NCI-H748 (cell line): ENCODE measurements around the gene CHKA.

Source experiments
- DNase-seq: peaks from one replicate; lab custom pipeline; 2025; ENCODE audit not compliant: unreplicated experiment; lab: John Stamatoyannopoulos, UW

Gene CHKA

DNA sequence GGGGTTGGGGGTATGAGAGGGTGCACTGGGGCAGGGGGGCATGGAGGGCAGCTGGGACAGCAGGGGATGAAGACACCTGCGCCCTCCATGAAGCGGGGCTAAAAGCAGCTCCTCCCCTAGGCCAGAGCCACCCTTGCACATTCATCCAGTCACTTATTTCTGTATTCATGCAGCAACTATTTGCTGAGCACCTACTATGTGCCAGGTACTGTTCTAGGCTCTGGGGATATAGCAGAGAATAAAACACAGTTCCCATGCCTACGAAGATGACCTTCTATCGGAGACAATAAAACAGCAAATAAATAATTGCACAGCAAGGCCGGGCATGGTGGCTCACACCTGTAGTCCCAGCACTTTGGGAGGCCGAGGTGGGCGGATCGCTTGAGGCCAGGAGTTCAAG is 105.7 kb downstream of the CHKA start:
- no peak for DNase-seq

DNA sequence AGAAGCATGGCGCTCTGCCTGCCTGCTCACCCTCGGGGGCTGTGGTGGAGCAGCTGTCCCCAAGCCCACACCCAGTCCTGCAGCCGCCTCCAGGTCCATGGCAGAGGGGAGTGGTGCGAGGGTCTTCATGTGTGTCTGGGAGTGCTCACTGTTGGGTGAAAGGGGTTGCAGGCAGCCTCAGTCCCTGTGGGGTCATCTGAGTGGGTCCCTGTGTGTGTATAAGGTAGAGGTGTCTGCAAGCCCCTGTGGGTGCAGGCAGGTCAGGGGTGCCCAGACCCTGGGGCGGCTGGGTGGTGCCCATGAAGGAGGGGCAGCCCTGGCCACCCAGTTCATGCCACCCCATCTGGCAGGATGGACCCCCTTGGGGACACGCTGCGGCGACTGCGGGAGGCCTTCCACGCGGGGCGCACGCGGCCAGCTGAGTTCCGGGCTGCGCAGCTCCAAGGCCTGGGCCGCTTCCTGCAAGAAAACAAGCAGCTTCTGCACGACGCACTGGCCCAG is 106.2 kb downstream of the CHKA start:
- DNase-seq, result no peak

DNA sequence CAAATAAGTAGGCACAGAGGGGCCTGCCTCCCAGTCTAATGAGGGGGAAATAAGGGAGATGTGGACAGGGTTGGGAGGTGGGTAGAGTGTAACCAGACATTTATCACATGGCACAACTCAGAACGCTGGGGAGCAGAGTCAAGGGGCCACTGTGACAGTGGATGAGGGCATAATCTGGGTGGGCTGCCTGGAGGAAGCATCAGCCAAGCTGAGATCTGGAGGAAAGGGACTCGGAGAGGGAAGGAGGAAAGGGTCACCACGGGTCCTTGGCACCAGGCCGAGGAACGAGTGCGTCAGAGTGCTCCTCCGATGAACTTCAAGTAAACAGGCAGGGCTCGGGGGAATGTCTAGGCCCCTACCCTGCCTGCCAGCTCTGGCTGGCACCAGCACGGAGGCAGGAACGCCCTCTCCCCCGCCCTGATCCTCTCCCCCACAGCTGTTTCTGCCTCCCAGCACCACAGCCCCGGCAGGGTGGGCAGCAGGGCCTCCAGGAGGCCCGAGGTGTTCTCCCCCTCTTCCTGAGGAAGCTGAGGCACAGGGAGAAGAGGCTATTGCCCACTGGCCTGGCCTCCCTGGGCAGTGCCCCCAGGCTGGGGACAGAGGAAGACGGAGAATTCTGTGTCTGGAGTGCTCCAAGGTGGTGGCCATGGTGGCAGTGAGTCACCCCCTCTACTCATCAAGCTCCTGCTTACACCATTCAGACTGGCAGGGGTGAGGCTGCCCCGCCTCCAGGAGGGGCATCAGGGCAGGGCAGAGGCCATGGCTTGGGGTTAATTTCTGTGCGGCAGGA is 106.8 kb downstream of the CHKA start:
- DNase-seq, result no peak

DNA sequence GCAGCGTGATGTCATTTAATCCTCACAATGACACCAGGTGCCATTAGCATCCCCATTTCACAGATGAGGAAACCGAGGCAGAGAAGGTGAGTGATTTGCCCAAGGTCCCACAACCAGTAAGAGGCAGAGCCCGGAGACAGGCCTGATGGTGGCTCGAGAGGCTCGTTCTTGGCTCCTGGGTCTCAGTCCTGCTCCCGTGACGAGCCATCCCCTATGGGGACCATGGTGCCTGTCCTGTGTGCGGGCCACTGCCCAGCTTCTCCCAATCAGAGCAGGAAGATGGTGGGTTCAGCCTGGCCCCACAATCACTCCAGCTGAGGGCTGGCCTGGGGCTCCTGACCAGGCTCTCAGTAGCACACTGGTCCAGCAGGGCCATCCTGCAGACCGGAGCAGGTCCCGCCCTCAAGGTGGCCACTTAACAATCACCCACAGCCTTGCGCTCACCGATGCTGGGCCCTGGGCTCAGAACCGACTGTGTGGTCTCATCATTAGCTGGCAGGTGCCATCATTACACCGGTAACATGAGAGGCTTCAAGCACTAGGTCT is 107.5 kb downstream of the CHKA start:
- no peak for DNase-seq

DNA sequence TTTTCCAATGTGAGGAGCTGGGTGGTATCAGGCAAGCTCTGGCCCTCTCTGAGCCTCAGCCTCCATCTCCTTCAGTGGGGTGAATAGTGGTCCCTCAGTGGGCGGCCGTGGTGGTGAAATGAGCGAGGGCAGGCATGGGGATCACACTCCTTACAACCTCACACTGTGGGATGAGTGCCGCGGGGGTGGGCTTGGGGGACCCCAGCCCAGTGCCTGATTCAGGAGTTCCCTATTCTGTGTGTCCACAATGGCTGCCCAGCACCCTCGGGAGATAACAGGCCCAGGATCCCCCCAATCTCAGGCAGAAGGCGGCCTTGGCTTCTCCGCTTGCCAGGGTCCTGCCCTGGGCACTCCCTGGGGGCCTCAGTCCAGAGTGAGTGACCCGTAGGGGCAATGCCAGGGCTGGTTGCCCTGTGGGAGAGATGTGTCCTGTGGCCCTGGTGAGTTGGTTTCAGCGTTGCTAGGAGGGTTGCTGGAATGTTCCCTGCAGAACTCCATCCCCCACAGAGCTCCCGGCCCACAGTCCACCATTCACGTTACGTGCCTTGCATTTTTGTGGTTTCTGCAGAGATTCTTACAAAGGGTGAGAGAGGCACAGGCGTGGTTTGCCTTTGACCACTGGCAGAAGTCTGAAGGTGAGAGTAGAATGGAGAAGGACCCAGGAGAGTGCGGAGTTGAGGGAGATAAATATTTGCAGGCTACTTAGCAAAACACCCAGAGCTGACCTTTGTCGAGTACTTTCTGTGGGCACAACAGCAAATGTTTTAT is 108.2 kb downstream of the CHKA start:
- DNase-seq, result no peak

DNA sequence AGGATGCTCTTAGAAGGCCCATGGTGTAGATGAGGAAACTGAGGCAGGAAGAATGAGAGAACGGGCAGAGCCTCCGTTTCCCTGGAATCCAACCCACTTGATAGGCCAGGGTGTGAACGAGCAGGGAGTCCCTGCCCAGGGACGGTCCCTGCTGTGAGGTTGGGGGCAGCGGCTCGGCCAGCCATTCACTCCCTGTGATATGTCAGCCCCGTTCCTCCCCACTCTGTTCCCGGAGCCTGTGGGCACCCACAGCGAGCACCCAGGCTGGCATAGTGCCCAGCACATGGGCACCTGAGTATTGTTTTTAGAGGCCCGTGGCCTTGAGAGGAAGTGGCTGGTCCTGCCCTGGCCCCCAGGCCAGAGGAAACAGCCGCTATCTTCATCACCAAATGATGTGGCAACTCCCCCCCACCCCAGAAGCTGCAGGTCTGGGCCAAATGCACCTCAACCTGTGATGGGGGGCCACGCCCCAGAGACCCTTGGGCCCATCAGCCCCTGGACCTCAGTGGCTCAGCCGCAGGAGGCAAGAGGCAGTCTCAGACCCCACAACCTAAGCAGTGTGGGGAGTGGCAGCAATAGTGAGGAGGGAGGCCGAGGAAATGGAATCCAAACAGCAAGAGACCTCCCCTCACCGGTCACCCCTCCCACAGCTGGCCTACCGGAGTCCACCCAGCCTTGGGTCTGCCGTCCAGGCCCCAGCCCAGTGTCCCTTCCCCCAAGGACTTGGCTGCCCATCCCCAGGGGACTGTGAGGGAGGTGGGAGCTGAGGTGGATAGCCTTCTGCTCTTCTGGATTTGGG is 108.9 kb downstream of the CHKA start:
- no peak for DNase-seq

DNA sequence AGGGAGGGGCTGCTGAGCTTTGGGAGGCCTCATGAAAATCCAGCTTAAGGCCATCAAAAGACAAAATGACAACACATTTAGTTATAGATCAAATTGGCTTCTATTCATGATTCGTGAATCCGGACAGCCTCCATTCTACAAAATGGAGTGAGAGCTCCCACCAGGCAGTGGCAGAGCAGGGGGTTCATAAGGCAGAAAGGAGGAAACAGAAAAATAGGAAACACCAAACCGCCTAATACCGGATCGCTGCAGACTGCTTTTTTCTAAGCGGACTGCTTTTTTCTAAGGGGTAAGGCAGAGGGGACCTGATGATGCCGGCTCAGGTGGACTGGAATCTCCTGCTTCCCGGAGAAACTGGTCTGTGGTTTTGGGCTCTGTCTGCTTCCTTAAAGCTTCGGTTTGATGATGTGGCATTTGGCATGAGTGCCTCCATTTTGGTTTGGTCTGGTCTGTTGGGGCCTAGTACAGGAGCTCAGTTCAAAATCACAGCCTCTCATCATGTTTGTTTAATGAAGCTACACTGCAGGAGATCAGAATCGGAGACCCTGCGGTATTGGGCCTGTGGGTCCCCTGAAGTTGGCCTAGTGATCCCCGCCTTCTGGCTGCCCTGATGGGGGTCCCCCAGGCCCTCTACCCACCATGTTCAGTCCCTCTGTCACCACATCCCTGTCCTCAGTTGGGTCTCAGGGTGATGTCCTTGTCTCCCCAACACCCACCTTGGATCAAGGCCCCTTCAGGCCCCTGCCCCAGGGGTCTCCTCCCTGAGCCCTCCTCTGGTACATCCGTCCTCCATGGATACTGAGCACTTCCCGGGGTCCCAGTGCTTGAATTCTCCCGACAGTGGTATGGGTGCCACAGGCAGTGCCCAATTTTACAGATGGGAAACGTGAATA is 109.9 kb downstream of the CHKA start:
- no peak for DNase-seq

DNA sequence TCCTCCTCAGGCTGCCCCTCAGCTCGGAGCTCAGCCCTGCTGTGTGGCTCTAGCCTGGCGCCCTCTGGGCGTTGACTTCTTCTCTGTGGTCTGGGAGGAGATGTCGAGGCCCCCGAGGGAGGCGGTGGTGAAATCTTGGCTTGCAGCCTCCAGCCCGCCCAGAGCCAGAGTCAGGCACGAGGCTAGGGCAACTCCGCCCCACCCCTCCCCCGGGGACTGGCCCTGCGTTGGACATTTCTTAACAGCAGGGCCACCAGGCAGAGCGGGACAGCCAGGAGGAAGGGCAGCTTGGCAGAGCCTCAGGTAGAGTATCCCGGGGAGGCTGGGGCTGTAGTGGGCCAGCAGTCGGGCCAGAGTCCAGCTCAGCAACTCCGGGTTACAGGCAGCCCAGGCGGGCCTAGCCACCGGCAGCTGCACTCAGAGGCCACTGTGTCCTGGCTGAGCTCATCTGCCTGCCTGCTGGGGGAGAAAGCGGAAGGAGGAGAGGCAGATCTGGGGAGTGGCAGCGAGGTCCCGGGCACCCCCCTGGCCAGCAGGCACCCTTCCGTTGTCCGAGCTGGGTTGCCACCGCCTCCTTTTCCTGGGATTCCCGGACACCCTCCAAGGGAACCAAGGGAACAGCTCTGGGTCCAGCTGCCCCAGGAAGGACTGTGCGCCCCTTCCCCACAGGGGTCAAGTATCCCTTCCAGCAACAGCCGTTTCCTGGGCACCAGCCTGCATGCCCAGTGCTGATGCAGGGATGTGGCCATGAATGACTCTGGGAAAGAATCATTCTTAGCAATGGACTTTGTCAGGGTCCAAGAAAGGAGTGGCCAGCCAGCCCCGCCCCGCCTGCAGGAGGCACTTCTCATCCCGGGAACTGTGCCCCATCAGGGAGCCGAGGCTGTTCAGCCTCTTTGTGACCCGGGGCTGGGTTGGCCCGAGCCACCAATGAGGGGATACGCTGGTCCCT is 110.8 kb downstream of the CHKA start, which contains the start of gene ALDH3B1:
ALDH3B1 (plus strand) TSS at position 238 of the 952 bp plus-strand sequence. CDS start 4,971 bp downstream, outside the sequence.
- no peak for DNase-seq

DNA sequence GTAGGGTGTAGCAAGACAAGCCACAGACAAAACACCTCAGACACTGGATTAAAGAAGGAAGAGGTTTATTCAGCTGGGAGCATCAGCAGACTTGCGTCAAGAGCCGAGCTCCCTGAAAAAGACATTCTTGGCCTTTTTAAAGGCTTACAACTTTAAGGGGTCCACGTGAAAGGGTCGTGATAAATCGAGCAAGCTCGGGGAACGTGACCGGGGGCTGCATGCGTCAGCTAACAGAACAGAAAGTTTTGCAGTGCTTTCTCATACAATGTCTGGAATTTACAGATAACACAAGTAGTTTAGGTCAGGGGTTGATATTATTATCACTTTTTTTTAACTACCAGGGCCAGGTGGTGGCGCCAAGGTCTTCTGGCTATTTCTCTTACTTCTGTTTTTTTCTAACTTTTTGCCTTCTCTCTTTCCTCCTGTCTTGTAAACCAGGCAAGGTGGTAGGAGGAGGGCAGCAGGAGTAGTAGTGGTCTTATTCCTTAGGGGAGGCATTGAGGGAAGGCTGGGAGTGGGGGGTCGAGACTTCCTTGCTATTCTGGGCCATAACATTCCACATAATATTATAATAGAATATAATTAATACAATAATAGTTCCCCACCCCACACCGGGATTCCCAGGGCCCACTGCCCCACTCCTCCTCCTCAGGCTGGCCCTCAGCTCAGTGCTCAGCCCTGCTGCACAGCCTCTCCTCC is 111.6 kb downstream of the CHKA start:
- no peak for DNase-seq

DNA sequence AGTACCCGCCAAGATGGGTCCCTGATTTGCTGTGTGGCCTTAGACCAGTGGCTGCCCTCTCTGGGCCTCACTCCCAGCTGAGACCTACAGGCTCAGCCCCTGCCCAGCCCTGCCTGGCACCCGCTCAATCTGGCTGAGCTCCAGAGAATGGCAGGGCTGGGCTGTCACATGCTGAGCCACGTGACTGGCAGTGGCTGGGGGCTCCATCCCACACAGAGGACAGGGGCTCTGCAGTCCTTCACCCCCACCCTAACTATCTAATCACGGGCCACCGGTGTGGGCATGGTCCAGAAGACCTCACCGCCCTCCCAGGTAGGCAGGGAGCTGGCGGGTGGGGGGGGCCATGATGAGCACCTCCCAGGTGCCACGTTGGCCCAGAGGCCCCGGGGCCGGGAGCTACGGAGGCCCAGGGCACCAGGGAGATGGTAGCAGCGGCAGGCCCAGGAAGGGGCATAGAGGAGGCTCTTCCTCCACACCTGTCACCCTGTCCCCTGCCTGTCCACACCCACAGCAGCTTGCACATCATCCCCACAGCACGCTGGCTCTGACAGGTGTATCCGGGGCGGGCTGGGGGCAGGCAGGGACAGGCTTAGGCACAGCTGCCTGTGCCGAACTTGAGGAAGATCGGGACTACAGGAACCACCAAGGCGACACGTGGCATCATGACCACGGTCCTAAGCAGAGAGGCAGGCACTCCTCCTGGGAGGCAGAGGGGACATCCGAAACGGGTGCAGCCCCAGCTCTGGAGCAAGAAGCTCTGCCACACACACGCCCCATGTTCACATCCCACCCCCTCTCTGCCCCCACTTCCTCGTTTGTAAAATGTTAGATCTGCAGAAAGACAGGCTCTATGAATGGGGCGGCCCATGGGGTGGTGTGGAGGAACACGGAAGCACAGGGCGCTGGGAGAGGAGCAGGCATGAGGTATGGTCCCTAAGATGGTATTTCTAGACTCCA is 112.5 kb downstream of the CHKA start:
- DNase-seq, result no peak

DNA sequence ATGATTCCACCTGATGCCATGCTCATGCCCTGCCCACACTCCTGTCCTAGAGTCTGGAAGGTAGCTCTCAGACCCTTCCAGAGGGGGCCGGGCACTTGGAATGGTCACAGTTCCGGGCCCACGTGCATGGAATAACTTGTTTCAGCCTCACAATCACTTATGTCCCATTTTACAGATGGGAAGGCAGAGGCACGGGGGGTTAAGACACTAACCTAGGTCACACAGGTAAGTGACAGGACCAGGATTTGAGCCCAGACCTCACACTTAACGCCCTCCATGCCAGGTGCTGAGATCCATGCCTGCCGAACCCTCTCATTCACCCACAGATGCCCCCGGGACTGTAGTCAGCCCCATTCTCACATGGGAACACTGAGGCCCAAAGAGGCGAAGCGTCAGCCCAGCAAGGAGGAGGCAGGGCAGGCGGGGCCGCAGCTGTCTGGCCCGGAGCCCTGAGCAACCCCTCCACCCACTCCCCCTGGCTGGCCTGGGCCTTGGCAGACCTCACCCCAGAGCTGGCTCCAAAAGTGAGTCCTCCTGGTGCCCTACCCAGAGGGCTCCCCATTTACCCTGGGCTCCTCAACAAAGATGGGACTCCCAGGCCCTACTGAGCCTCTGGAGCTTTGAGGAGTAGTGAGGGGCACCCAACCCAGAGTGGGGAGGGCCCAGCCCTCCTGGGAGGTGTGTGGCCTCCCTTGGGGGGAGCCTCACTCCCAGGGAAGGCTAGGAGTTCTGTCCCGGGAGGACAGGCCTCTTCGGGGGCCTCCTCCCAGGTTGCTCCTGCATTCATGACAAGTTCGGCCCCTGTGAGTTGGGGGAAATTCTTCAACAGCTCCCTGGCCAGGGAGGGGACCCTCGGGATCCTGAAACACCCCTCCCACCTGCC is 113.4 kb downstream of the CHKA start:
- no peak for DNase-seq

DNA sequence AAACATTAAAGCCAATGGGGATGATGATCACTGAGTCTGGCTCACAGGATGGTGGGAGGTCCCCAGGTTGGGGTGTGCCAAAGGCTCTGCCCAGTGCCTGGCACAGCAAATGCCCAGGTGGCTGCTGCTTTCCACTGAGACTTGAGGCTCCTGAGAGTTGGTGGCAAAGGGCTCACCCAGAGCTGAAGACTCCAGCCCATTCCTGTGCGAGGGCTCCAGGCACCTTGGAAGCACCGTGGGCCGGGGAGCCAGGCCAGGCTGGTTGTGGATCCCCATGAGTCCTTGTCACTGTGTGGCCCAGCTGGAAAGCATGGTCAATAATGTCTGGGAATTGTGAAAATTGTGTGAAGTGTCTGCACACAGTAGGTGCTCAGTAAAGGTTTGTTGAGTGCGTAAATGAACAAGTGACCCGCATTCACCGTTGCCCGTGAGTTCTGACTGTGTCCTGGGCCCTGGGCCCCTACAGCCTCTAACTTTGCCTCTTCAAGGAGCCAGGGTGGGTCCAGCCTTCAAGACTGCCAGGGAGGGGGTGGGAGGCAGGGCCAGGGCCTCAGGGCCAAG is 114.5 kb downstream of the CHKA start:
- DNase-seq, result no peak

DNA sequence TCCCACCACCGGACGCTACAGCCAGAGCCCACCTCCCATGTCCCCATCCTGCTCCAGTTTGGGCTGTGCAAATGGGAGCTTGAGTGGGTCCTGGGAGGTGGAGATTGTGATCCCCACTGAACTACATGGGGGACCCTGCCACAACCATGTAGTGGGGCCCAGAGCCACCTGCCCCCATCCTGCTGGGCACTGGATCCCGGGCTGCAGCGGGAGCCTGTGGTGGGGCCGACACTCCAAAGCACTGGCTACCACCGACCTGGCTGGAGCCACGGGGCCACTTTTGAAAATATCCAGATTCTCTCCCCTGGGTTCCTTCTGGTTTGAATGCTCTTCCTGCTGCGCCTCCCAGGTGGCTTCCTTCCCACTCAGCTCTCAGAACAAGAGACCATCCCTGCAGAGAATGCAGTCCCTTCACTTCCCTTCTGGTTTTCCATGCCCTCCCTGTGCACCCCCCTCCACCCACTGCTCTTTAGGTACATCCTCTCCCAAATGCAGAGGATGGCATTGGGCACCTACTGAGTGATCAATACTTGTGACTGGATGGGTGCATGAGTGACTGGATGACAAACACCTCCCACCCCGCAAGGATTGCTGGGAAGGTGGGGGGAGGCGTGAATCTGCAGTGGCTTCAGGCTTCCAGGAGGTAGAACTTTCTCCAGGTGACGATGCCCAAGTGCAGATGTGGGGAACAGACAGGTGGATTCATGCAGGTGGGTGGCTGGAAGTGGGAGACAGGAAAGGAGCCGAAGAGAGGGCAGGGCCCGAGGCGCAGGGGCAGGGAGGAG is 116.4 kb downstream of the CHKA start:
- DNase-seq, result no peak

DNA sequence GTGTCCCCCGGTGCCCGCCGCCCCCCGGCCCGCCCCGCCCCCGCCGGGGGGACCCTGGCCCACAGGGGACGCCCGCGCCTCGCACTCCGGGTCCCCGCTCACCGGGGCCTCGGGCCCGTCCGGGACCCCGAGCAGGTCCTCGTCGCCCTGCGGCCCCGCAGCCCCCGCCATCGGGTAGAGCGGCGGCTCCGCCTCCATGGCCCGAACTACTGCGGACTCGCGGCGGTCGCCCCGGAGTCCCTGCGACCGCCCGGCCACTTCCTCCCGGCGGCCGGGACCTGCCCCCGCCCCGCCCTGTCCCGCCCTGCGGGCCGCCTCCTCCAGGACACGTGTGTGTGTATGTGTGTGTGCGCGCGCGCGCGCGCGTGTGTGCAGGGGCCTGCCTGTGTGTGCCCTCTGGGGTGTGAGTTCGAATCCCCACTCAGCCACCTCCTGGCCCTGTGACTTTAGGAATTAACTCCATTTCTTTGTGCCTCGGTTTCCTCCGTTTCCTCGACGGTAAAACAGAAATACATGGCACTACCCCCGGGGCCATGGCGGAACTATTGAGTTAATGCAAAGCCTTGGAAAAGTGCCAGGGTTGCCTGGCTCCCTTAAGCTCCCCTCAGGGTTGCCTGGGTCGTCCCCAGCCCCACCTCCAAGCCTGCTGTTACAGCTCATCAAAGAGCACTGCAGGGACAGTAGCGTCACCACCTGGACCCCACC is 117.2 kb downstream of the CHKA start, which contains the start of gene UNC93B1:
UNC93B1 (minus strand) TSS at position 252 of the 705 bp plus-strand sequence; CDS start at position 198, 54 bp downstream.
- peak; percentile 84 for DNase-seq
